CD4-positive, alpha-beta T cell treated with Interferon gamma for 1 hour (primary cell): Measurements from ENCODE around the gene PLEKHG5.

Experiments
- DNase-seq: peaks from one replicate; pipeline ENCODE4 v3.0.0-alpha.2; 2020

PLEKHG5 gene

DNA sequence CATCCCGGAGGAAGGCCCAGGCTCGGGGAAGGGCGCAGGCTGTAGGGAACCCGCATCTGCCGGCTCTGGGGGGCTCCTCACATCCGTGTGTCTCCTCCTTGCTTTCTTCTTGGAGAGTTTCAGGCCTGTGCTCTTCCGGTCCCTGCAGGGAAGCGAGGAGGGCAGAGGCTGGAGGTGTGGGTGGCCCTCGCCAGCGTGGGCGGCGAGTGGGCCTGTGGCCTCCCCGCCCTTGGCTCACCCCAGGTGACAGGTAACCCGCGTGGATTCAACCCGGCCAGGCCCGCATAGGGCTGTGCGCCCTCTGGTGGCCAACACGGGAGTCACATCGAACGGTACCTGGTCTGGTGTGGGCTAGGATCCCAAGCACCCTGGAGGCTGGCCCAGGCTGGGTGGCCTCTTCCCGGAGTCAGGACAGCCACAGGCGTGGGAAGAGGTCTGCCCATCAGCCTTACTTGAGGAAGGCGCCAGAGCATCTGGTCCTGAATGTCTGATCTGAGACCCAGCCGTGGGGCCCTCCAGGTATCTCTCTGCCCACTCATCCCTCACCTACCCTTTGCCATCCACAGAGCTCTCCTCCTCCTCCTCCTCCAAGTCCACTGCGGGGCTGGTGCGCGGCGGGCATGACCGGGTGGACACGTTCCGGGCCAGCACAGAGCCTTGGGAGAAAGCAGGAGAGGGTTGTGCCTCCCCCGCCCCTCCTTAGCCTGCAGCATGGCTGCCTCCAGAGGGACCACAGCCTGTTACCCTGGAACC, 15.9 kb downstream of the PLEKHG5 start:
- peak; percentile 69 for DNase-seq

- DNase-seq, result no peak
Measured at GRCh38 chr1:6474815-6475282, 16.6 kb downstream of the PLEKHG5 start.

- DNase-seq, result no peak
Measured at GRCh38 chr1:6473974-6474814, 17.3 kb downstream of the PLEKHG5 start.

GRCh38 chr1:6473156-6473555, 18.3 kb downstream of the PLEKHG5 start:
- no peak for DNase-seq

DNA sequence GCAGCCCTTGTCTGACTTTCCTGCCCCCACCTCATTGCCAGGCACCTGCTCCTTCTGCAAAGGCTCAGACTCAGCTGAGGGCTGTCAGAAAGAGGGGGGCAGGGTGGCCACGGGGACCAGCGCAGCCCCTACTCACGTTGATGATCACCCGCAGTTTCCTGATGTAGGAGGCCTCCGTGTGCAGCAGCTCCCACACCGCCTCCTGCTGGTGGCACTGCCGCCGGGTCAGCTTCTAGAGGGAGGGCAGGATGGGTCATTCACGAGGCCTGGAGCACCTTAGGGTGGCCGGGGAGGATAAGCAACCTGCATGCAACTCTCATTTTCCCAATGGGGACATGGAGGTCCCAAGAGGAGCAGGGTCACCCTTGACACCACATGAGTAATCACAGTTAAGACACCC, 19.1 kb downstream of the PLEKHG5 start:
- no peak for DNase-seq

GRCh38 chr1:6471970-6472368, 19.5 kb downstream of the PLEKHG5 start:
- no peak for DNase-seq

DNA sequence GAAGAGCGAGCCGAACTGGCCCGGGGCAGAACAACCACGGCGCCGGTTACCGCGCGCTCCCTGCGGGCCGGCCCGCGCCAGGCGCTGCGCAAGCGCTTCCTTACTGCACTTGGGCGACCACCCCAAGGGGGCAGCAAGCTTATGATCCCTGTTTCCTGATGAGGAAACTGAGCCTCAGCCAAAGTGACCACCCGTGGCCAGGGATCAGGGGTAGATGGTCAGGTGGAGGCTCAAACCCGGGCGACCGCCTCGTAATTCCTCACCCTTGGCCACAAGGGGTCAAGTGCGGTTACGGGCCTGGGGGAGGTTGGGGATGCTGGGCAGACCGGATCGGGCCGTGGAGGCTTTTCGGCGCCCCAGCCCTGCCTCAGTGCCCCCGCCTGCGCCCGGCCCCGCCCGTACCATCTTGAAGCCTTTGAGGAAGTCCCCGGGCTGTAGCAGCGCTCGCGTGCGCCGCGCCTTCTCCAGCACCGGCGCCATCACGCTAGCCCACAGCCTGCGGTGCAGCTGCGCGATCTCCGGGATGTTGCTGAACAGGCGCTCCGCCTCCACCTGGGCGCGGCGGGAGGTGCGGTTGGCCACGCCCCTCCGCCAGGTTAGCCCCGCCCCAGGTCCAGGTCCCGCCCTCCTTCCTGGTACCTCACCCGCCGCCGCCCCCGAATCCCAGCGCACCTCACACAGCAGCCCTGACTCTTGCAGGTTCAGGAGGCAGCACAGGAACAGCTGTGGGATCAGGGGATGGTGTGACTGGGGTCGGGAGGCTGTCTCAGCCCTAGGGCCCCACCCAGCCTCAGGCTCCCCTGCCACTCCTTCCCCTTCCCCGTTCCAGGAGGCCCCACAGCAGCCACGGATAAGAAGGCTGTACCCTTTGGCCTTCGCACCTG, 20.1 kb downstream of the PLEKHG5 start:
- DNase-seq, result no peak

DNA sequence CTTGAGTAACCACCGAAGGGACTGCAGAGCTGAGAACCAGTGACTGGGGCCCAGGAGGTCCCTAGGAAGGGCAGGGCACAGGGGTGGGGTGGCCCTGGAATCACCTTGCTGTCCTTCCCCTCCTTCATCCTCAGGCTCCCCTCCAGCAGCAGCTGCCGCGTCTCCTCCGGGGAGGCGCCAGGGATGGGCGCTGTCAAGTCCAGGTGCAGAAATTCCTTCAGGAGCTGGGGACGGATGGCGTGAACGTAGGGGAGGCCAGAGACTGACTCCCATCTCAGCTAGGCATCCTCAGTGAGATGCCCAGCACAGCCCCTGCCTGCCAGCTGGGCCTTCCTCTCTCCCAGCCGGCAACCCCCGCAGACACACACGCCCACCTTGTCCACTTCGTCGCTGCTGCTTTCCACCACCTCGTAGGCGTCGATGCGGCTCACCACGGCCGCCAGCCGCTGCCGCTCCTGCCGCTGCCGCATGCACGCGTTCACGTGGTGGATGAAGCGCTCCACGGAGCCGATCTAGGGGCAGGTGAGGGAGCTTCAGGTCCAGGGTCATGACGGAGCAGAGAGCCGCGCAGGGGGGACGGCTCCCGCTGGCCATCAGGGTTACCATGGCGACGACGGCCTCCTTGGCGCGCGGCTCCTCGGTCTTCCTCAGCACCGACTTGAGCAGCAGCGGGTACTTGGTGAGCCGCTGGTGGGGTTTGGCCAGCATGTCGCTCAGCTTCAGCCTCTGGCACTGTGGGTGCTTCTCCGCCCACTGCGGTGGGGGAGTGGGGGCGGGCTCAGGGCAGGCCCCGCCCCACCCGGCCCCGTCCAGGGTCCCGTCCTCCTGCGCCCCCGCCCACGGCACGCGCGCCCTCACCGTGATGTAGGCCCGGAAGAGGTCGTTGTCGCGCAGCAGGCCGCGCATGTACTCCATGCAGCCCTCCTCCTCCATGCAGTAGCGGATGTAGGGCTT, 21.1 kb downstream of the PLEKHG5 start:
- DNase-seq, result no peak

DNA sequence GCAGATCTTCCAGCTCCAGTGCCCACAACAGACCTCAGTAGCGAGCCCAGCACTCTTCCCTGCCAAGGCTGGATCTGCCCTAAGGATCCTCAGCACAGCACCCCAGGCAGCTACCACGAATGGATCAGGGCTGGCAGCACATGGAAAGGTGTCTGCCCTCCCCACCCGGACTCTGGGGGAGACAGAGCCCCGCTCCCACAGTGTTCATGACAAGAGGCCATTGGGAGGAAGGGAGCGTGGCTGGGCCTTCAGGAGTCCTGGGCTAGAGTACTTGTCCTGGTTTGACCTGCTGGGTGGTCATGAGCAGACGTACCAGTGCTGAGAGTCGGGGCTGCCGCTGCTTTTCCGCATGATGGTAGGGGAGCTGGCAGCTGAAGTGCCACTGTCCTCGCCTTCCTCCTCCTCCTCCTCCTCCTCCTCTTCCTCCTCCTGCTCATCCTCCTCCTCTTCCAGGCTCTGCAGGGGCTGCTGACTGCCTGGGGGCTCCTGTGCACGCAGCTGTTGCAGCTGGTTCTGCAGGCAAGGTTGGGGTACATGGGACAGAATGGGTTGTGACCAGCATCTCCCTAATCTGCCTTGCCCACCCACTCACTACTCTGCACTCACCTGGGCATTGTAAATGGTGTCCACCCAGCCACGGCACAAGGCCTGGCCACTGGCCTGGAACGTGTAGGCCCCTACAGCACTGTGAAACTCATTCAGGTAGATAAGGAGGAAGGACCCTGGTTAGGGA, 22.6 kb downstream of the PLEKHG5 start:
- no peak for DNase-seq

GRCh38 chr1:6467744-6468688, 23.5 kb downstream of the PLEKHG5 start:
- DNase-seq, result no peak

- DNase-seq, result no peak
Measured at GRCh38 chr1:6467224-6467623, 24.2 kb downstream of the PLEKHG5 start.

GRCh38 chr1:6466751-6467150, 24.7 kb downstream of the PLEKHG5 start:
- DNase-seq, result no peak

DNA sequence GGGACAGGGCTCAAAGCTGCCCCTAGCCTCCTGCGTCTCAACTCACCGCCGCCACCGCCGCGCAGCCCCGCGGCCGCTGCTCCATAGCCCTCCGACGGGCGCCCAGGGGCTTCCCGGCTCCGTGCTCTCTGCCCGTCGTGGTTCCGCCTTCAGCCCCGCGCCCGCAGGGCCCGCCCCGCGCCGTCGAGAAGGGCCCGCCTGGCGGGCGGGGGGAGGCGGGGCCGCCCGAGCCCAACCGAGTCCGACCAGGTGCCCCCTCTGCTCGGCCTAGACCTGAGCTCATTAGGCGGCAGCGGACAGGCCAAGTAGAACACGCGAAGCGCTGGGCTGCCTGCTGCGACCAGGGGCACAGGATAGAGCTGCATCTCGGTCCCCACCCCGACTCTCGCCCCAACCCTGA, 25.4 kb downstream of the PLEKHG5 start, which contains the start of gene TNFRSF25:
Gene TNFRSF25 (minus strand): TSS at position 151 of the 400 bp plus-strand sequence. CDS start 66 bp downstream, at position 85.
- peak; percentile 62 for DNase-seq

DNA sequence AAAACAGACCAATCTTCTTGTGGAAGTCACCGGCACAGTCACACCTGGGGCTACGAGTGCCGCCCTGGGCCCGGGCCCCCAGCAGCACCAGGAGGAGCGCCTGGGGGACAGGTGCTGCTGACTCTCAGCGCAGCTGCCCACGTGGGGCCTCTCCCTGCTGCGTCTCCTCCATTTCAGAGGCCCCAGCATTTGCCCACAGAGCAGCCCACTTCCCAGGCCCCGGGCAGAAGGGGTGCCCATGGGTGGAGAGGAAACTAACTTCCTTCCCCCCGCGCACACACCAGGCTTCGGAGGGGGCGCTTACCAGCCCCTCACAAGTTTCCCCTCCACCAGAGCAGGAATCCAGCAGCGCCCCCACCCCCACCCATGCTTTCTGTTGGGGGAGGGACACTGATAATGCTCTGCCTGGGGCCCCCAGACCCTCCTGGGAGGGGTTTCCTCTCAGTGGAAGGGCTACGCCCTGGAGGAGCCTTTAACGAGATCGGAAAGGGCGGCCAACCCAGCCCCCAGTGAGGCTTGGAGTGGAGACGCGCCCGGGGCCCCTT, 25.9 kb downstream of the PLEKHG5 start:
- DNase-seq, result peak; percentile 25

DNA sequence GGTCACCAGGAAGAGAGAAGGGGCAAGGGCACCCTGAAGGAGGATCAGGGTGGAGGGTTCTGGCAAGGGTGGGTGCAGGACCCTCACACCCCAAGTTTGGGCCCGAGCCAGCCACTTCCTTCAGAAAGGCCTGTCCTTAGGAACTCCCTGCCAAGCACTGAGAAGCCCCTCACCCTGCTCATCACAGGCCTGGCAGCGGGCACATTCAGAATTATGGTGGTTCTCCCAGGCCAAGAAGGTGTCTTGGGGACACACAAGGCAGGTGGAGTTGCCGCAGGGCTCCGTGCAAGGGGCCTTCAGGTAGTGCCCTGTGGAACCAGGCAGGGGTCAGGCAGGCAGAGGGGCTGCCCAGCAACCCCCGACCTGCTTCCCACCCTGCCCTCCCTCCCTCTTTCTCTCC, 26.6 kb downstream of the PLEKHG5 start:
- no peak for DNase-seq

DNA sequence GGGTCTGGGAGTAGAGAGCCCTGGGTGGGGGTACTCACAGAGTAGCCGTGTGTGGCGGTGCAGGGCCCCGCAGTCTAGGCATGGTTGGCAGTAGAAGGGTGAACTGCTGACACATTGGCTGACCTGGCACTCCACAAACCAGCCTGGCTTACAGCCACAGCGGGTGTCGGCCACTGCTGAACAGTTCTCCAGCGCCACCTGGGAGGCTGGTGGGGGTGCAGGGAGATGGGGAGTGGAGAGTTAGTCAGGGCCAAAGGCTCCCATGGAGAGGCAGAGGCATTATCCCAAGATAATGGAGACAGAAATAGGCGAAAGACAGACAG, 27.0 kb downstream of the PLEKHG5 start:
- peak; percentile 16 for DNase-seq

GRCh38 chr1:6463120-6463412, 28.4 kb downstream of the PLEKHG5 start:
- DNase-seq, result no peak

DNA sequence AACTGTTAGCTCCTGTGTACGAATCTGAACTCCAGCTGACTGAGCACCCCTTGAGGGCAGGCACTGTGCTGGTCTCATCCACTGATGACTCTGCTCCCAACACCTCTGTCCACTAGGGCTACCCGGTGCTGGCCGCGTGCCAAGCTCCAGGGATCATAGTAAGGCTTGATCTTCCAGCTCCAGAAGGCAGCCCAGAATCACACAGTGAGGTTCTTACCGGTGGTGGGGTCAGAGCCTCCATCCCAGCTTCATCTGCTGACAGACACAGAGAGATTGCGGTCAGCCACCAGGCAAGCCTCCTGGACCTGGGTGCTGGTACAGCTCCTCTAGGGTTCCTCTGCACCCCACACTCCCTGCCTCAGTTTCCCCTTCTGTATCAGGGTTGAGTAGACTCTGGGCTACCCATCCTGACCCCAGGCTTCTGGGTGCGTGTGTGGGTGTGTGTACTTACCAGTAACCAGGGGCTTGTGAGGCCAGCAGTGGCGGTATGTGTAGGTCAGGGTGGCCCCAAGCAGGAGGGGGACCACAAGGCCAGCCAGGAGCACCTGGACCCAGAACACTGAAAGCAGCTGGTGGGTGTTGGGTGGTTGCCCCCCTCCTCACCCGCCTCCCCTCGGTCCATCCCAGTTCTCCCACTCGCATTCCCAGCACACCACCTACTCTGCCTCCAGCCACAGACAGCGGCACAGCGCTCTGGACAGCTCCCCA, 28.9 kb downstream of the PLEKHG5 start:
- no peak for DNase-seq
